ENCODE data around the gene PTTG1IP. TPM values are rescaled to one million over a fixed set of nuclear protein-coding genes. Genes with fewer than 3 reads are reported as not detected.

The PTTG1IP gene
- total and polyA plus RNA-seq, 2 of the 4 experiments (the other 2 are of a cell fraction): 167 to 194 TPM

DNA sequence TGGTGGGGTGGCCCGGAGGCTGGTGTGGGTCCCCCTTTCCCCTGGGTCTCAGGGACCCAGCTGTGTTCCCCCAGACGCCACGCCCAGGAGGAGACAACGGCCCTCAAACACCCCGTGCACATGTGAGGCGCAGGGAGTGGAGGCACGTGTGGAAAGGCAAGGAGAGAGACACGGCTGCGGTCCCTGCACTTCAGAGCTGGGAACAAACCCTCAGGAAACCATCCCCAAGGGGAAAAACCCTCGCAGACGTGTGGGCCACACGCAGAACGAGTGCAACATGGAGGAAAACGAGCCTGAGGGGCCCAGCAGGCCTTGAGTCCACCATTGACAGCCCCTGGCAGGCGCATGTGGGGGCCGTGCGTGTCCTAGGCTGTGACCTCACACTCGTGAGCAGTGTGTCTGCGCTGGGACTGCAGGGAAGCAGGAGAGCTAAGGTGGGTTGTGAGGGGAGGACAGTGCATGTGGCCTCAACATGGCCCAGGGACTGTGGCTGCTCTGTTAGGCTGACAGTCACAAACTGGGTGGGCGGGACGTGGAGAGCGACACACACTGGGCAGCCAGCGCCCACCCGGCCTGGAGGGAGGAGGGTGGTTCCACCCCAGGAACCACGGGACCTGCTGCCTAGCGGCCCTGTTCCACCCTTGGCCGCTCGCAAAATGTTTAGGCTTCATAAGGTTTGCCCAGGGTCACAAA, 27.2 kb upstream of the PTTG1IP start:
- no peak for DNase-seq
- 79% methylated on average over 16 of the region's 28 CpGs; no CpG with 5 or more reads in 1 of the 2 experiments for WGBS, 2 experiments (ENCODE audit: extremely low coverage in 2 of 2, insufficient read length in 1 of 2)
- H4K8ac ChIP-seq (ENCODE audit: low read depth in 2 of 2, low read length in 2 of 2): no peak overlapping the region
- intact Hi-C loops (cut with micrococcal nuclease): no loop called here
- no peak overlapping the region for H3K27ac ChIP-seq (ENCODE audit: insufficient read depth, low read length)
- no peaks in the 10 kb centered on the region for H3K36me3 ChIP-seq (ENCODE audit: control insufficient read depth, insufficient read depth, low read length)
- H2BK20ac ChIP-seq (ENCODE audit: low read depth, low read length): no peak overlapping the region
- no peak overlapping the region for H2BK120ac ChIP-seq (ENCODE audit: low read depth, low read length)
- no peak overlapping the region for H3K18ac ChIP-seq (ENCODE audit: low read depth, low read length)
- no peak overlapping the region for H2AFZ ChIP-seq (replicated peaks; ENCODE audit: low read length, poor library complexity)
- dilution Hi-C loops (cut with HindIII; ENCODE audit: low sequenced_read_pairs, unreplicated experiment): no loop called here
- H3K14ac ChIP-seq (replicated peaks; ENCODE audit: low read depth, low read length): no peak overlapping the region
- no peak overlapping the region for H3K4ac ChIP-seq (ENCODE audit: low read depth, low read length)
- peaks cover 15% of the 10 kb centered on the region; the same call in 1 of the 2 replicates for H3K9me1 ChIP-seq (ENCODE audit: insufficient read depth, low read length)
- ATAC-seq (ENCODE audit: low read depth): no peak
- ChIA-PET POLR2A (ENCODE audit: unreplicated experiment) (no interaction called here), CTCF (no interaction called here)
- H3K4me1 ChIP-seq (ENCODE audit: control insufficient read depth, insufficient read depth, low read length): no peaks in the 10 kb centered on the region
- H3K27me3 ChIP-seq (ENCODE audit: control insufficient read depth, insufficient read depth, low read length): peaks cover 79% of the 10 kb centered on the region
- no peak overlapping the region for H2BK5ac ChIP-seq (ENCODE audit: low read depth, low read length, poor library complexity, severe bottlenecking)
- no peaks in the 10 kb centered on the region for H3K79me1 ChIP-seq (ENCODE audit: low read depth in 1 of 2, low read length in 2 of 2)
- no peak overlapping the region for H3K56ac ChIP-seq (ENCODE audit: extremely low read depth, insufficient read depth, low read length)
- H3K9me3 ChIP-seq (ENCODE audit: control insufficient read depth, insufficient read depth, low read length): no peaks in the 10 kb centered on the region
- no peak overlapping the region for H2AK5ac ChIP-seq (ENCODE audit: low read depth, low read length)
- H3K4me3 ChIP-seq (ENCODE audit: insufficient read depth, low read depth, low read length): no peak overlapping the region
- no peaks in the 10 kb centered on the region for H4K20me1 ChIP-seq (ENCODE audit: insufficient read depth, low read length)
- H2BK15ac ChIP-seq (ENCODE audit: low read depth, low read length): no peak overlapping the region
- H4K91ac ChIP-seq (ENCODE audit: insufficient read depth, low read depth, low read length): no peak overlapping the region
- no peak overlapping the region for H4K5ac ChIP-seq (ENCODE audit: low read depth, low read length)
- no TSS peak for BruUV-seq (replicated peaks)
- H3K4me2 ChIP-seq (ENCODE audit: low read depth, low read length): no peak overlapping the region
- in situ Hi-C loops (cut with MboI; ENCODE audit: low sequenced_read_pairs): no loop called here
- no peak overlapping the region for H3K9ac ChIP-seq (ENCODE audit: low read depth, low read length)
- TF ChIP-seq MAFK (IDR thresholded peaks at IDR 0.05; ENCODE audit: low read depth, low read length) (no peak), CHD1 (IDR thresholded peaks at IDR 0.05; ENCODE audit: low read depth, low read length) (no peak), RFX5 (IDR thresholded peaks at IDR 0.05; ENCODE audit: low read depth, low read length) (no peak), BHLHE40 (IDR thresholded peaks at IDR 0.05; ENCODE audit: low read depth, low read length) (no peak), NFE2L2 (IDR thresholded peaks at IDR 0.05; ENCODE audit: low read depth, low read length) (no peak), RAD21 (IDR thresholded peaks at IDR 0.05; ENCODE audit: low read length) (no peak)
- TF ChIP-seq, protein P1, sequence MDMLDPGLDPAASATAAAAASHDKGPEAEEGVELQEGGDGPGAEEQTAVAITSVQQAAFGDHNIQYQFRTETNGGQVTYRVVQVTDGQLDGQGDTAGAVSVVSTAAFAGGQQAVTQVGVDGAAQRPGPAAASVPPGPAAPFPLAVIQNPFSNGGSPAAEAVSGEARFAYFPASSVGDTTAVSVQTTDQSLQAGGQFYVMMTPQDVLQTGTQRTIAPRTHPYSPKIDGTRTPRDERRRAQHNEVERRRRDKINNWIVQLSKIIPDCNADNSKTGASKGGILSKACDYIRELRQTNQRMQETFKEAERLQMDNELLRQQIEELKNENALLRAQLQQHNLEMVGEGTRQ (IDR thresholded peaks at IDR 0.05; ENCODE audit: low read depth, low read length): no peak
- H2AK9ac ChIP-seq (replicated peaks; ENCODE audit: low read depth, low read length, poor library complexity): no peak overlapping the region
- H3K23ac ChIP-seq (ENCODE audit: low read depth, low read length): no peak overlapping the region

Data from IMR-90 (cell line).